SK-N-SH (cell line): Measurements from ENCODE around the gene GNA14. TPM values are rescaled to one million over a fixed set of nuclear protein-coding genes. Genes with fewer than 3 reads are reported as not detected.

ENCODE experiments used
- CTCF ChIA-PET: fragments of 300-600, 350-600 bp; formaldehyde crosslinking; extraction: SDS; loops from one replicate; lab custom pipeline; 2021; lab: Yijun Ruan, JAX
- POLR2A ChIA-PET: fragments of 350-600 bp; sonication (Branson Sonifier 250); formaldehyde crosslinking; extraction: SDS; loops from one replicate; lab custom pipeline; 2020; ENCODE audit warnings: antibody characterized with exemption, inconsistent platforms; lab: Yijun Ruan, JAX
- DNase-seq: peaks from one replicate; pipeline ENCODE4 v3.0.0; 2012
- H2AFZ ChIP-seq: fragments of 200-600 bp; sonication (generic); 2 replicates; pipeline ENCODE4 v1.8.1; 2016; ENCODE audit warnings: antibody characterized with exemption, mild to moderate bottlenecking, low read depth
- H3F3A ChIP-seq: fragments of 200-600 bp; sonication (generic); replicated peaks from 2 replicates; pipeline ENCODE3; 2016; ENCODE audit warnings: antibody characterized with exemption, mild to moderate bottlenecking; ENCODE audit not compliant: insufficient read depth
- H3K27ac ChIP-seq, 2 experiments: fragments of 200-500 bp in 1 of 2; fragments of 200-600 bp in 1 of 2; sonication (Bioruptor generic) in 1 of 2; sonication (generic), shearing (Covaris generic) in 1 of 2; 2 replicates each; pipeline versions ENCODE4 v1.5.1 to v1.6.1; 2014 to 2016; ENCODE audit warnings: low read depth in 2 of 2, inconsistent platforms in 1 of 2, low read length in 1 of 2, mild to moderate bottlenecking in 1 of 2, mixed read lengths in 1 of 2
- H3K27me3 ChIP-seq: fragments of 200-600 bp; sonication (generic), shearing (Covaris generic); 2 replicates; pipeline ENCODE4 v1.6.1; 2016; ENCODE audit warnings: mixed run types; ENCODE audit not compliant: insufficient read depth
- H3K36me3 ChIP-seq, 2 experiments: fragments of 200-500 bp in 1 of 2; fragments of 200-600 bp in 1 of 2; sonication (Bioruptor generic) in 1 of 2; sonication (generic) in 1 of 2; replicated peaks in 1 of 2; 2 replicates each; pipeline versions ENCODE3 to v1.5.1; 2014 to 2016; ENCODE audit warnings: low read length in 1 of 2, mild to moderate bottlenecking in 1 of 2; ENCODE audit not compliant: insufficient read depth in 2 of 2, control insufficient read depth in 1 of 2
- H3K4me1 ChIP-seq, 2 experiments: fragments of 200-500 bp in 1 of 2; fragments of 200-600 bp in 1 of 2; sonication (Bioruptor generic) in 1 of 2; sonication (generic), shearing (Covaris generic) in 1 of 2; 2 replicates each; pipeline versions ENCODE4 v1.5.1 to v1.6.1; 2014 to 2016; ENCODE audit warnings: low read depth in 1 of 2, low read length in 1 of 2, mixed run types in 1 of 2; ENCODE audit not compliant: insufficient read depth in 2 of 2, control insufficient read depth in 1 of 2
- H3K4me2 ChIP-seq: fragments of 200-600 bp; sonication (generic), shearing (Covaris generic); 2 replicates; pipeline ENCODE4 v1.6.1; 2017; ENCODE audit warnings: mixed run types
- H3K4me3 ChIP-seq, 2 experiments: fragments of 200-500 bp in 1 of 2; fragments of 200-600 bp in 1 of 2; sonication (Bioruptor generic) in 1 of 2; sonication (generic), shearing (Covaris generic) in 1 of 2; 2 replicates each; pipeline versions ENCODE4 v1.5.1 to v1.8.1; 2014 to 2016; ENCODE audit warnings: low read depth in 2 of 2, inconsistent platforms in 1 of 2, low read length in 1 of 2, mild to moderate bottlenecking in 1 of 2, mixed read lengths in 1 of 2, moderate library complexity in 1 of 2
- H3K79me2 ChIP-seq: fragments of 200-600 bp; sonication (generic); 2 replicates; pipeline ENCODE4 v1.8.1; 2017; ENCODE audit warnings: mild to moderate bottlenecking; ENCODE audit not compliant: insufficient read depth
- H3K9ac ChIP-seq: fragments of 200-600 bp; sonication (generic); 2 replicates; pipeline ENCODE4 v1.6.1; 2017; ENCODE audit warnings: mixed run types
- H3K9me2 ChIP-seq: fragments of 200-600 bp; sonication (generic); 2 replicates; pipeline ENCODE4 v1.6.1; 2017; ENCODE audit warnings: mixed run types
- H3K9me3 ChIP-seq: fragments of 200-600 bp; sonication (generic); 2 replicates; pipeline ENCODE4 v1.6.1; 2017; ENCODE audit warnings: mixed run types, mild to moderate bottlenecking, moderate library complexity
- H4K20me1 ChIP-seq: fragments of 200-600 bp; sonication (generic); 2 replicates; pipeline ENCODE4 v1.6.1; 2017; ENCODE audit warnings: mild to moderate bottlenecking, mixed run types; ENCODE audit not compliant: insufficient read depth
- FOSL2 ChIP-seq: IDR thresholded peaks from 2 replicates; pipeline ENCODE4 v1.4.0; 2012; ENCODE audit warnings: low read depth, mild to moderate bottlenecking, moderate library complexity, borderline replicate concordance
- FOXJ3 ChIP-seq: sonication (generic); formaldehyde crosslinking; IDR thresholded peaks from 2 replicates; pipeline ENCODE4 v1.5.1; 2020; ENCODE audit warnings: mild to moderate bottlenecking, missing genetic modification reagents
- GATA2 ChIP-seq: sonication (generic); formaldehyde crosslinking; IDR thresholded peaks from 2 replicates; pipeline ENCODE4 v1.5.0; 2020; ENCODE audit warnings: mild to moderate bottlenecking, missing genetic modification reagents
- RCOR1 ChIP-seq: fragments of 150-350 bp; IDR thresholded peaks from 2 replicates; pipeline ENCODE4 v1.6.1; 2017; ENCODE audit warnings: antibody characterized with exemption, low read length
- SMC3 ChIP-seq: IDR thresholded peaks from 2 replicates; pipeline ENCODE4 v1.6.1; 2012; ENCODE audit warnings: low read depth, low read length, improper control_type of control experiment
- TAF1 ChIP-seq: IDR thresholded peaks from 2 replicates; pipeline ENCODE4 v1.6.1; 2012; ENCODE audit warnings: low read depth, mild to moderate bottlenecking, low read length, moderate library complexity, borderline replicate concordance
- WGBS: methylation state at CpG from one replicate; pipeline ENCODE4 v1.1.6; 2017; ENCODE audit warnings: low lambda C conversion rate; 5-methylcytosine and 5-hydroxymethylcytosine counted together
- polyA plus RNA-seq, 3 experiments: library from polyadenylated mRNA; depleted of rRNA; stranded (reverse); fragments of >200 nt; gene quantifications; 2 replicates each; pipeline ENCODE4 v1.2.3, GENCODE V29; 2012
- TF ChIP-seq, protein P1 (sequence below): IDR thresholded peaks from 2 replicates; pipeline ENCODE4 v1.6.1; 2012; ENCODE audit warnings: mild to moderate bottlenecking, low read depth, low read length, moderate library complexity

GNA14 gene
- polyA plus RNA-seq, 1 of the 3 experiments (the other 2 are of a cell fraction): 0.15 TPM

DNA sequence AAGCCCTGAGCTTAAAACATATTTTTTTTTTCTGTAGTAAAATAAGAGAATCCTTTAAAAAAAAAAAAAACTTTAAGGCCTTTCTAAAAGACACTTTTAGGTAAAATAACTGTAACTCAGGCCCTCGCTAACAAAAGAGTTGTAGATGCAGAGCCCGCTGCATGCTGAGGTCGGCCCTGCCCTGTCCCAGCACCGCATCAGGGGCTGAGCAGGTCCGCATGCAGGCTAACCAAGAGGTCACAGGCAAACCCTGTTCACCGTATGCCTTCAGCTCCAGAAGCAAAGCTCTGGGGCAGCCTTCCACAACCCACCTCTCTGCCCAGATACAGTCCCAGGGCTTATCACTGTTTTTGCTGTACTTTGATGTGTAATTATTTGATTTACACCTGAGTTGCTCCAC lies 216.1 kb downstream of the GNA14 start:
- CTCF ChIA-PET: interaction anchor here (0.9 to 7.9 kb wide), 4 partner anchors 10 to 465 kb away, joined by 3 to 109 read pairs (median 44); no protein-coding TSS in a partner anchor
- no peaks in the 10 kb centered on the region for H3F3A ChIP-seq
- POLR2A ChIA-PET: no interaction called here
- DNase-seq: no peak
- no peaks in the 10 kb centered on the region for H3K27me3 ChIP-seq
- no peaks in the 10 kb centered on the region for H3K9me2 ChIP-seq
- H3K79me2 ChIP-seq: no peaks in the 10 kb centered on the region
- 84% methylated on average over 4 of the region's 6 CpGs for WGBS
- no peak overlapping the region for H3K27ac ChIP-seq
- no peaks in the 10 kb centered on the region for H3K36me3 ChIP-seq
- H4K20me1 ChIP-seq: no peaks in the 10 kb centered on the region
- H3K9ac ChIP-seq: no peak overlapping the region
- no peak overlapping the region for H2AFZ ChIP-seq
- peaks cover 10 to 17% of the 10 kb centered on the region in 2 experiments; a peak in 2 of 4 replicates for H3K4me1 ChIP-seq
- TF ChIP-seq TAF1: no peak
- no peaks in the 10 kb centered on the region for H3K9me3 ChIP-seq
- H3K4me2 ChIP-seq: no peak overlapping the region
- no peak overlapping the region for H3K4me3 ChIP-seq

DNA sequence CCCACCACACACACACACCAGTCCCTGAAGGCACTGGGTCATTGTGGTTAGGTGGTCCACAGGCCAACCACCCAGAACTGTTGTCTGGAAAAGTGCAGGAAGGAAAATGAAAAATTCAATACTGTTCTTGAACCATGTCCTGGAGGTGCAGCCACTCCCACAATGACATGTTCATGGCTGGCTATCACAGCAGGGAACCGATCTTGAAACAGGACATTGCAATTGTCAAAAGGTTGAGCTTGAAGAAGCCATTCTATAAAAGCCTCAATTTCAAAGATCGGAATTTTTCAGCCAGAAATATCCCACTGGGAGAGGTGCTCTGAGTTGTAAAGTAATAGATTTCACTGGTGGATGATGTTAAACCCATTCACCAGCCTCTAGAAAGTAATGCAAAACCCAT lies 218.2 kb downstream of the GNA14 start:
- Histone ChIP-seq H3F3A (no peaks in the 10 kb centered on the region), H3K9me2 (no peaks in the 10 kb centered on the region), H3K27me3 (no peaks in the 10 kb centered on the region), H2AFZ (no peak overlapping the region), H3K36me3 (no peaks in the 10 kb centered on the region), H3K4me2 (no peak overlapping the region), H3K27ac (no peak overlapping the region), H4K20me1 (no peaks in the 10 kb centered on the region), H3K9ac (no peak overlapping the region), H3K4me3 (no peak overlapping the region), H3K79me2 (no peaks in the 10 kb centered on the region), H3K4me1 (peaks cover 8 to 10% of the 10 kb centered on the region in 2 experiments; a peak in 2 of 4 replicates), H3K9me3 (no peaks in the 10 kb centered on the region)
- WGBS: 86% methylated on average over 2 of the region's 2 CpGs
- no peak for TF ChIP-seq SMC3
- TF ChIP-seq FOSL2: no peak
- TF ChIP-seq FOXJ3 (CRISPR knock-in tag): no peak
- TF ChIP-seq RCOR1: no peak
- TF ChIP-seq GATA2 (CRISPR knock-in tag): no peak
- no peak for TF ChIP-seq TAF1
- TF ChIP-seq, protein P1, sequence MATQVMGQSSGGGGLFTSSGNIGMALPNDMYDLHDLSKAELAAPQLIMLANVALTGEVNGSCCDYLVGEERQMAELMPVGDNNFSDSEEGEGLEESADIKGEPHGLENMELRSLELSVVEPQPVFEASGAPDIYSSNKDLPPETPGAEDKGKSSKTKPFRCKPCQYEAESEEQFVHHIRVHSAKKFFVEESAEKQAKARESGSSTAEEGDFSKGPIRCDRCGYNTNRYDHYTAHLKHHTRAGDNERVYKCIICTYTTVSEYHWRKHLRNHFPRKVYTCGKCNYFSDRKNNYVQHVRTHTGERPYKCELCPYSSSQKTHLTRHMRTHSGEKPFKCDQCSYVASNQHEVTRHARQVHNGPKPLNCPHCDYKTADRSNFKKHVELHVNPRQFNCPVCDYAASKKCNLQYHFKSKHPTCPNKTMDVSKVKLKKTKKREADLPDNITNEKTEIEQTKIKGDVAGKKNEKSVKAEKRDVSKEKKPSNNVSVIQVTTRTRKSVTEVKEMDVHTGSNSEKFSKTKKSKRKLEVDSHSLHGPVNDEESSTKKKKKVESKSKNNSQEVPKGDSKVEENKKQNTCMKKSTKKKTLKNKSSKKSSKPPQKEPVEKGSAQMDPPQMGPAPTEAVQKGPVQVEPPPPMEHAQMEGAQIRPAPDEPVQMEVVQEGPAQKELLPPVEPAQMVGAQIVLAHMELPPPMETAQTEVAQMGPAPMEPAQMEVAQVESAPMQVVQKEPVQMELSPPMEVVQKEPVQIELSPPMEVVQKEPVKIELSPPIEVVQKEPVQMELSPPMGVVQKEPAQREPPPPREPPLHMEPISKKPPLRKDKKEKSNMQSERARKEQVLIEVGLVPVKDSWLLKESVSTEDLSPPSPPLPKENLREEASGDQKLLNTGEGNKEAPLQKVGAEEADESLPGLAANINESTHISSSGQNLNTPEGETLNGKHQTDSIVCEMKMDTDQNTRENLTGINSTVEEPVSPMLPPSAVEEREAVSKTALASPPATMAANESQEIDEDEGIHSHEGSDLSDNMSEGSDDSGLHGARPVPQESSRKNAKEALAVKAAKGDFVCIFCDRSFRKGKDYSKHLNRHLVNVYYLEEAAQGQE: no peak
- CTCF ChIA-PET: interaction anchor here (0.9 to 1.5 kb wide), 5 partner anchors 11 to 279 kb away, joined by 3 to 5 read pairs (median 3); no protein-coding TSS in a partner anchor
- POLR2A ChIA-PET: no interaction called here
- DNase-seq: no peak
